Neuronal stem cell (in vitro differentiated cells): ENCODE data around the gene VDAC1.
A peak's percentile ranks its signal among the peaks of the same experiment; 100 is the strongest.

Experiments
- DNase-seq: peaks from one replicate; pipeline ENCODE4 v3.0.0-alpha.2; 2013; ENCODE audit warnings: low spot score
- H2AFZ ChIP-seq: one replicate; pipeline ENCODE4 v1.6.1; 2013; ENCODE audit warnings: mild to moderate bottlenecking, low read length, inconsistent platforms
- H2AK5ac ChIP-seq: 2 replicates; pipeline ENCODE4 v1.6.1; 2013; ENCODE audit warnings: low read depth, mild to moderate bottlenecking, inconsistent platforms, low read length, moderate library complexity, mixed read lengths
- H2BK120ac ChIP-seq: 2 replicates; pipeline ENCODE4 v1.6.1; 2013; ENCODE audit warnings: low read depth, mild to moderate bottlenecking, inconsistent platforms, low read length, moderate library complexity, mixed read lengths
- H2BK12ac ChIP-seq: one replicate; pipeline ENCODE4 v1.6.1; 2013; ENCODE audit warnings: low read length, inconsistent platforms
- H2BK15ac ChIP-seq: 2 replicates; pipeline ENCODE4 v1.6.1; 2013; ENCODE audit warnings: mild to moderate bottlenecking, low read length, inconsistent platforms, mixed read lengths
- H2BK5ac ChIP-seq: one replicate; pipeline ENCODE4 v1.6.1; 2013; ENCODE audit warnings: inconsistent platforms, mild to moderate bottlenecking, low read length, moderate library complexity
- H3K14ac ChIP-seq: one replicate; pipeline ENCODE4 v1.6.1; 2013; ENCODE audit warnings: low read length, inconsistent platforms
- H3K18ac ChIP-seq: 2 replicates; pipeline ENCODE4 v1.6.1; 2013; ENCODE audit warnings: low read length, inconsistent platforms
- H3K23ac ChIP-seq: 2 replicates; pipeline ENCODE4 v1.6.1; 2013; ENCODE audit warnings: low read depth, mild to moderate bottlenecking, mixed read lengths, low read length, inconsistent platforms; ENCODE audit not compliant: poor library complexity
- H3K27ac ChIP-seq: replicated peaks from 3 replicates; pipeline ENCODE4 v1.5.1; 2013; ENCODE audit warnings: low read length, inconsistent platforms
- H3K27me3 ChIP-seq, 3 experiments: 2 replicates each; pipeline ENCODE4 v1.6.1; 2013; ENCODE audit warnings: low read length in 3 of 3, mild to moderate bottlenecking in 2 of 3, inconsistent platforms in 1 of 3, low read depth in 1 of 3, mixed read lengths in 1 of 3, moderate library complexity in 1 of 3; ENCODE audit not compliant: control insufficient read depth in 3 of 3, insufficient read depth in 3 of 3
- H3K36me3 ChIP-seq, 2 donors: replicated peaks in 1 of 2; 2 replicates each; pipeline ENCODE4 v1.6.1; 2013; ENCODE audit warnings: low read length in 2 of 2; ENCODE audit not compliant: control insufficient read depth in 2 of 2, insufficient read depth in 2 of 2
- H3K4ac ChIP-seq: 2 replicates; pipeline ENCODE4 v1.6.1; 2013; ENCODE audit warnings: inconsistent platforms, mild to moderate bottlenecking, low read length, moderate library complexity
- H3K4me1 ChIP-seq, 2 donors: 1 replicate in 1 of 2; 2 replicates in 1 of 2; pipeline ENCODE4 v1.6.1; 2013; ENCODE audit warnings: low read length in 2 of 2, low read depth in 1 of 2; ENCODE audit not compliant: control insufficient read depth in 2 of 2, insufficient read depth in 1 of 2
- H3K4me2 ChIP-seq: one replicate; pipeline ENCODE4 v1.6.1; 2013; ENCODE audit warnings: mild to moderate bottlenecking, low read length, inconsistent platforms; ENCODE audit not compliant: insufficient read depth, poor library complexity, severe bottlenecking
- H3K4me3 ChIP-seq, 2 donors: 2 replicates each; pipeline ENCODE4 v1.5.1; 2013; ENCODE audit warnings: low read length in 2 of 2, mild to moderate bottlenecking in 2 of 2, inconsistent platforms in 1 of 2, moderate library complexity in 1 of 2
- H3K79me1 ChIP-seq: one replicate; pipeline ENCODE4 v1.6.1; 2013; ENCODE audit warnings: low read depth, mild to moderate bottlenecking, inconsistent platforms, low read length, moderate library complexity
- H3K9ac ChIP-seq: one replicate; pipeline ENCODE4 v1.6.1; 2013; ENCODE audit warnings: mild to moderate bottlenecking, low read depth, low read length, inconsistent platforms; ENCODE audit not compliant: poor library complexity
- H3K9me3 ChIP-seq, 2 donors: replicated peaks in 1 of 2; 2 replicates each; pipeline versions ENCODE3 to v1.6.1; 2013; ENCODE audit warnings: low read length in 2 of 2, mild to moderate bottlenecking in 2 of 2, inconsistent platforms in 1 of 2, low read depth in 1 of 2, mixed read lengths in 1 of 2, moderate library complexity in 1 of 2; ENCODE audit not compliant: control insufficient read depth in 2 of 2, insufficient read depth in 1 of 2
- H4K8ac ChIP-seq: one replicate; pipeline ENCODE4 v1.6.1; 2013; ENCODE audit warnings: low read depth, mild to moderate bottlenecking, inconsistent platforms, low read length, moderate library complexity
- H4K91ac ChIP-seq: one replicate; pipeline ENCODE4 v1.6.1; 2013; ENCODE audit warnings: low read length, low read depth, mild to moderate bottlenecking, inconsistent platforms; ENCODE audit not compliant: poor library complexity
- WGBS, 2 donors: extraction: QIAGEN DNeasy Blood & Tissue Kit; methylation state at CpG; one replicate each; pipeline ENCODE4 v1.1.7; 2013; ENCODE audit warnings: missing lambda C conversion rate in 2 of 2, mixed read lengths in 1 of 2; ENCODE audit not compliant: insufficient read length in 2 of 2, insufficient replicate concordance in 1 of 2; ENCODE audit errors: extremely low coverage in 2 of 2; 5-methylcytosine and 5-hydroxymethylcytosine counted together

The VDAC1 gene

GRCh38 chr5:134005417-134006061 is 764 bp upstream of the VDAC1 start:
- no peak overlapping the region for H4K8ac ChIP-seq
- peak overlapping the region; percentile 98 for H3K18ac ChIP-seq
- H3K9ac ChIP-seq, result peak overlapping the region; percentile 65
- H2BK15ac ChIP-seq, result no peak overlapping the region
- peaks cover 6 to 23% of the 10 kb centered on the region in 2 donors for H3K36me3 ChIP-seq
- H3K4me2 ChIP-seq, result peak overlapping the region; percentile 70
- no peak for DNase-seq
- H3K9me3 ChIP-seq, result no peaks in the 10 kb centered on the region
- peaks cover 6% of the 10 kb centered on the region for H3K79me1 ChIP-seq
- H3K4me3 ChIP-seq, result peak overlapping the region; percentile 91 to 96
- H3K23ac ChIP-seq, result no peak overlapping the region
- peak overlapping the region; percentile 98 for H2AFZ ChIP-seq
- H3K27me3 ChIP-seq, result no peaks in the 10 kb centered on the region
- H2BK120ac ChIP-seq, result no peak overlapping the region
- H2BK5ac ChIP-seq, result no peak overlapping the region
- H3K4ac ChIP-seq, result no peak overlapping the region
- WGBS, 2 donors, result no CpG with 5 or more reads among the region's 40 CpGs
- peaks cover 17 to 21% of the 10 kb centered on the region in 2 donors for H3K4me1 ChIP-seq
- H2AK5ac ChIP-seq, result peak overlapping the region; percentile 23
- H4K91ac ChIP-seq, result no peak overlapping the region
- peak overlapping the region; percentile 74 for H3K27ac ChIP-seq
- no peak overlapping the region for H3K14ac ChIP-seq
- H2BK12ac ChIP-seq, result no peak overlapping the region

- Histone ChIP-seq H3K27me3 (no peaks in the 10 kb centered on the region), H3K27ac (peak overlapping the region; percentile 54), H3K79me1 (peaks cover 10% of the 10 kb centered on the region), H3K4me1 (peaks cover 17 to 23% of the 10 kb centered on the region in 2 donors), H3K14ac (peak overlapping the region; percentile 58), H3K9ac (peak overlapping the region; percentile 93), H4K8ac (no peak overlapping the region), H3K36me3 (peaks cover 6 to 36% of the 10 kb centered on the region in 2 donors), H2BK5ac (no peak overlapping the region), H2BK120ac (no peak overlapping the region), H3K4ac (no peak overlapping the region), H4K91ac (no peak overlapping the region), H2BK12ac (no peak overlapping the region), H3K18ac (peak overlapping the region; percentile 97), H3K4me2 (peak overlapping the region; percentile 78), H3K4me3 (peak overlapping the region; percentile 96 to 98), H2AK5ac (peak overlapping the region; percentile 79), H2BK15ac (no peak overlapping the region), H3K23ac (peak overlapping the region; percentile 99), H2AFZ (peak overlapping the region; percentile 88), H3K9me3 (no peaks in the 10 kb centered on the region)
- DNase-seq, result peak; percentile 37
- WGBS, 2 donors, result no CpG with 5 or more reads among the region's 90 CpGs
Observed at GRCh38 chr5:134003817-134004625, 754 bp downstream of the VDAC1 start.

GRCh38 chr5:134003064-134003816 is 1.5 kb downstream of the VDAC1 start:
- DNase-seq, result no peak
- Histone ChIP-seq H2AFZ (peak overlapping the region; percentile 88), H2BK15ac (no peak overlapping the region), H3K9me3 (no peaks in the 10 kb centered on the region), H2BK5ac (no peak overlapping the region), H2BK120ac (no peak overlapping the region), H3K27ac (no peak overlapping the region), H4K91ac (no peak overlapping the region), H4K8ac (no peak overlapping the region), H3K23ac (no peak overlapping the region), H3K4me2 (peak overlapping the region; percentile 78), H3K4ac (no peak overlapping the region), H3K18ac (no peak overlapping the region), H3K4me1 (peaks cover 17 to 23% of the 10 kb centered on the region in 2 donors), H3K14ac (no peak overlapping the region), H3K36me3 (peaks cover 6 to 39% of the 10 kb centered on the region in 2 donors), H2AK5ac (no peak overlapping the region), H3K9ac (peak overlapping the region; percentile 50), H2BK12ac (no peak overlapping the region), H3K27me3 (no peaks in the 10 kb centered on the region), H3K79me1 (peaks cover 10% of the 10 kb centered on the region), H3K4me3 (peak overlapping the region; percentile 96 to 98)
- WGBS, 2 donors, result no CpG with 5 or more reads among the region's 11 CpGs
